HepG2 (cell line): Measurements from ENCODE around the gene ERRFI1. TPM values are rescaled to one million over a fixed set of nuclear protein-coding genes. Genes with fewer than 3 reads are reported as not detected.

Experiments
- AGO2 ChIP-seq: fragments of 200-400 bp; formaldehyde crosslinking; optimal IDR thresholded peaks from 2 replicates; pipeline ENCODE3; 2017; ENCODE audit warnings: mild to moderate bottlenecking, low read depth, low read length, moderate library complexity
- GLMP ChIP-seq: sonication (generic); formaldehyde crosslinking; IDR thresholded peaks from 2 replicates; pipeline ENCODE4 v1.9.0; 2021; ENCODE audit warnings: missing genetic modification reagents, mild to moderate bottlenecking, borderline replicate concordance
- HMGXB4 ChIP-seq, 2 experiments: sonication (generic) in 1 of 2; formaldehyde crosslinking in 1 of 2; IDR thresholded peaks; 2 replicates each; pipeline versions ENCODE4 v1.4.0 to v1.6.1; 2018 to 2020; ENCODE audit warnings: missing genetic modification reagents in 2 of 2, borderline replicate concordance in 1 of 2, low read depth in 1 of 2, mild to moderate bottlenecking in 1 of 2, missing biosample characterization in 1 of 2
- POLR2G ChIP-seq: fragments of 200-400 bp; formaldehyde crosslinking; IDR thresholded peaks from 2 replicates; pipeline ENCODE4 v1.6.1; 2018; ENCODE audit warnings: mild to moderate bottlenecking, low read depth, low read length, moderate library complexity
- RBM22 ChIP-seq: fragments of 200-400 bp; formaldehyde crosslinking; optimal IDR thresholded peaks from 2 replicates; pipeline ENCODE3; 2017; ENCODE audit warnings: mild to moderate bottlenecking, low read length, moderate library complexity
- SP5 ChIP-seq: IDR thresholded peaks from 2 replicates; pipeline ENCODE4 v1.6.1; 2016; ENCODE audit warnings: low read depth, borderline replicate concordance
- TFDP2 ChIP-seq: sonication (generic); formaldehyde crosslinking; IDR thresholded peaks from 2 replicates; pipeline ENCODE4 v1.4.0; 2020; ENCODE audit warnings: missing genetic modification reagents
- ZC3H13 ChIP-seq: sonication (generic); formaldehyde crosslinking; IDR thresholded peaks from 2 replicates; pipeline ENCODE4 v1.8.1; 2023; ENCODE audit warnings: mild to moderate bottlenecking, missing genetic modification reagents, moderate library complexity
- ZNF10 ChIP-seq: sonication (generic); formaldehyde crosslinking; IDR thresholded peaks from 2 replicates; pipeline ENCODE4 v1.4.0; 2020; ENCODE audit warnings: mild to moderate bottlenecking, low read depth, missing genetic modification reagents, borderline replicate concordance
- ZNF496 ChIP-seq: sonication (generic); formaldehyde crosslinking; IDR thresholded peaks from 2 replicates; pipeline ENCODE4 v1.8.1; 2023; ENCODE audit warnings: mild to moderate bottlenecking, moderate library complexity, missing genetic modification reagents; ENCODE audit not compliant: insufficient replicate concordance
- ZNF687 ChIP-seq: sonication (generic); formaldehyde crosslinking; IDR thresholded peaks from 2 replicates; pipeline ENCODE4 v1.5.1; 2020; ENCODE audit warnings: mild to moderate bottlenecking, missing genetic modification reagents, moderate library complexity
- ZNF691 ChIP-seq: sonication (generic); formaldehyde crosslinking; IDR thresholded peaks from 2 replicates; pipeline ENCODE4 v1.4.0; 2020; ENCODE audit warnings: missing genetic modification reagents, low read depth, mild to moderate bottlenecking, borderline replicate concordance
- ZNF792 ChIP-seq: IDR thresholded peaks from 2 replicates; pipeline ENCODE4 v1.6.1; 2016
- polyA plus RNA-seq, 8 experiments: library from polyadenylated mRNA; depleted of rRNA in 3 of 8; stranded (reverse) in 7 of 8; unstranded in 1 of 8; fragments of >200 nt; fragmentation: Illumina TruSeq in 4 of 8; extraction: Trizol in 4 of 8; gene quantifications; 2 replicates each; pipeline versions ENCODE4 v1.2.1 to v1.2.3, GENCODE V29; 2011 to 2016; ENCODE audit warnings: low read depth in 4 of 8, missing spikeins in 1 of 8, mixed read lengths in 1 of 8; ENCODE audit not compliant: insufficient read depth in 1 of 8
- total RNA-seq, 5 experiments: library from RNA; depleted of rRNA; stranded (reverse); fragments of >200 nt; fragmentation: Illumina TruSeq; extraction: Trizol; gene quantifications; 2 replicates each; pipeline ENCODE4 v1.2.3, GENCODE V29; 2016; ENCODE audit warnings: low read depth in 1 of 5

Gene ERRFI1
- total and polyA plus RNA-seq, 2 of the 13 experiments (the other 11 are each of a cell fraction or from before 2014, with no cell fraction given): 84.4 to 753 TPM

- TF ChIP-seq ZNF687: no peak
- no peak for TF ChIP-seq TFDP2 (CRISPR knock-in tag)
- peak; percentile 56 for TF ChIP-seq AGO2
- peak; percentile 46; the same call in 1 of the 2 replicates for TF ChIP-seq POLR2G
- TF ChIP-seq ZNF10 (CRISPR knock-in tag): no peak
- TF ChIP-seq SP5 (CRISPR knock-in tag): no peak
- no peak for TF ChIP-seq ZNF496
- TF ChIP-seq ZNF691 (CRISPR knock-in tag): no peak
- TF ChIP-seq ZC3H13: 0 out of 2 replicates have a peak, but pooled peaks have one; percentile 33
- no peak for TF ChIP-seq ZNF792 (CRISPR knock-in tag)
- TF ChIP-seq GLMP (CRISPR knock-in tag): no peak
- no peak for TF ChIP-seq HMGXB4 (CRISPR knock-in tag; IDR thresholded peaks at IDR 0.05; ENCODE audit: borderline replicate concordance in 1 of 2, low read depth in 1 of 2)
- peak; percentile 88 for TF ChIP-seq RBM22
These were observed 10.9 kb downstream of the ERRFI1 start (continued) for GRCh38 chr1:8015036-8015808.
